IPS-NIHi7 (cell line): ENCODE data around the gene MSH3.
"Not testable (repeated sequence)": the region's sequence is repeated elsewhere in the genome, so short reads cannot be mapped to it uniquely, and the experiment has no call there.

Experiments used
- DNase-seq: peaks from one replicate; pipeline ENCODE4 v3.0.0; 2012; ENCODE audit warnings: mixed read lengths; ENCODE audit errors: extremely low spot score

The MSH3 gene

GRCh38 chr5:80852331-80853245 lies 198.1 kb downstream of the MSH3 start:
- no peak for DNase-seq

GRCh38 chr5:80853413-80853812 lies 199.0 kb downstream of the MSH3 start:
- no peak for DNase-seq

GRCh38 chr5:80854583-80854982 lies 200.1 kb downstream of the MSH3 start:
- DNase-seq, result no peak

- peak; percentile 36 for DNase-seq
Observed at GRCh38 chr5:80860924-80861613, 206.6 kb downstream of the MSH3 start.

- DNase-seq, result no peak
Observed at GRCh38 chr5:80863708-80864107, 209.3 kb downstream of the MSH3 start.

GRCh38 chr5:80864109-80864508 lies 209.7 kb downstream of the MSH3 start:
- no peak for DNase-seq

- no peak for DNase-seq
Observed at GRCh38 chr5:80864706-80865435, 210.4 kb downstream of the MSH3 start.

GRCh38 chr5:80865551-80865950 lies 211.1 kb downstream of the MSH3 start:
- DNase-seq, result no peak

- no peak for DNase-seq
Observed at GRCh38 chr5:80866371-80866770, 211.9 kb downstream of the MSH3 start.

- no peak for DNase-seq
Observed at GRCh38 chr5:80867233-80867632, 212.8 kb downstream of the MSH3 start.

GRCh38 chr5:80870442-80870841 lies 216.0 kb downstream of the MSH3 start:
- no peak for DNase-seq

- no peak for DNase-seq
Observed at GRCh38 chr5:80871541-80871961, 217.1 kb downstream of the MSH3 start.

- no peak for DNase-seq
Observed at GRCh38 chr5:80874162-80874561, 219.7 kb downstream of the MSH3 start.

- DNase-seq, result no peak
Observed at GRCh38 chr5:80877592-80877991, 223.1 kb downstream of the MSH3 start.

GRCh38 chr5:80881726-80882125 lies 227.3 kb downstream of the MSH3 start:
- no peak for DNase-seq

- DNase-seq, result not testable (repeated sequence)
Observed at GRCh38 chr5:80883390-80883789, 228.9 kb downstream of the MSH3 start.

- DNase-seq, result no peak
Observed at GRCh38 chr5:80884086-80884813, 229.8 kb downstream of the MSH3 start.

GRCh38 chr5:80884929-80885328 lies 230.5 kb downstream of the MSH3 start:
- no peak for DNase-seq

- DNase-seq, result no peak
Observed at GRCh38 chr5:80885396-80886000, 231.0 kb downstream of the MSH3 start.

GRCh38 chr5:80894083-80894482 lies 239.6 kb downstream of the MSH3 start:
- DNase-seq, result no peak

- no peak for DNase-seq
Observed at GRCh38 chr5:80895523-80895922, 241.1 kb downstream of the MSH3 start.
